ENCODE data around the gene ZFP69.
"Not testable (repeated sequence)": the region's sequence is repeated elsewhere in the genome, so short reads cannot be mapped to it uniquely, and the experiment has no call there.

Gene ZFP69

DNA sequence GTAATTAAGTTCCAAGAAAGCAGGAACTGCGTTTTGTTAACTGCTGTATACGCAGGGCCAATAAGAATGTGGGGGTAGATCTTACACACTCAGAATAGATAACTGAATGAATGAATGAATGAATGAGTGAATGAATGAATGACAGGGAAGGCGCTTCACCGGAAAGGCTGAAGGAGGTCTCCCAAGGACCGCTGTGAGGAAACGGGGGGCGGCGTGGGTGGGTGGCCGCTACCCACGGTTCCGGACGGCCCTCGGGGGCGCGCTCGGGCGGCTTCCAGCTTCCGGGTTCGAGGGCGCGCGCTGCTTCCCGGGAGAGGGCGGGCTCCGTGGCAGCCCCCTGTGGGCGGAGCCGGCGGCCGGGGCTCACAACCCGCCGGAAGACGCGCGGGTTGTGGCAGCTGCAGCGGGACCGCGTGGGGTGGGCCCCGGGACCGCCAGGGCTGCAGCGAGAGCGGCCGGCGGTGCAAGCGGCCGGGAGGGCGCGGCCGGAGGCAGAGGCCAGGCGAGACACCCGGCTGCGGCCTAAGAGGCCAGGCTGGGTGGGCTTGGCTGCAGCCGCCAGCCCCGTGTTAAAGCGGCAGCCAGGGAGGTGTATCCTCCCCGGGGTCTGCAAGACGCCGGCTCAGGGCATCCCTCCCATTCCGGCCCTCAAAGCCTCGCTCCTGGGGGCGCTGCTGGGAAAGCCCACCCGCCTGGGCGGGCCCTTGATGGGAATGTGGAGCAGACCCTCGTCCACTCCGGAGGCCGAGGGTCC, at the start of gene ZFP69:
Gene ZFP69 (plus strand): TSS at position 367 of the 754 bp plus-strand sequence. CDS start 2,072 bp downstream, outside the sequence.
- FAIRE-seq: no peak
- peak; percentile 73 for DNase-seq (ENCODE audit: insufficient read length, low spot score)

DNA sequence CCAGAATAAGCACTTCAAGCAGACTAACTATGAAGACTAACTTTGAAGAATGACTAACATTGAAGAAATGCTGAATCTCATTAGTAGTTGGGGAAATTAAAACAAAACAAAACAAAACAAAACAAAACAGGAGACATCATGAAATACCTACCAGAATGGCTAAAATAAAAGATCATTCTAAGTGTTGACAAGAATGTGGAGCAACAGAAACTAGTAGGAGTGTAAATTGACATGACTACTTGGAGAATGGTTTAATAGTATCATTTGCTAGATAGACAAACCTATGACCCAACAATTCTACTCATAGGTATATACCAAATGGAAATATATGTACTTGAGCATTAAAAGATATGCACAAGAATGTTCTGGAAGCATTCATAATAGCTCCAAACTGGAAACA, 45.7 kb upstream of the ZFP69 start:
- no peak for FAIRE-seq

DNA sequence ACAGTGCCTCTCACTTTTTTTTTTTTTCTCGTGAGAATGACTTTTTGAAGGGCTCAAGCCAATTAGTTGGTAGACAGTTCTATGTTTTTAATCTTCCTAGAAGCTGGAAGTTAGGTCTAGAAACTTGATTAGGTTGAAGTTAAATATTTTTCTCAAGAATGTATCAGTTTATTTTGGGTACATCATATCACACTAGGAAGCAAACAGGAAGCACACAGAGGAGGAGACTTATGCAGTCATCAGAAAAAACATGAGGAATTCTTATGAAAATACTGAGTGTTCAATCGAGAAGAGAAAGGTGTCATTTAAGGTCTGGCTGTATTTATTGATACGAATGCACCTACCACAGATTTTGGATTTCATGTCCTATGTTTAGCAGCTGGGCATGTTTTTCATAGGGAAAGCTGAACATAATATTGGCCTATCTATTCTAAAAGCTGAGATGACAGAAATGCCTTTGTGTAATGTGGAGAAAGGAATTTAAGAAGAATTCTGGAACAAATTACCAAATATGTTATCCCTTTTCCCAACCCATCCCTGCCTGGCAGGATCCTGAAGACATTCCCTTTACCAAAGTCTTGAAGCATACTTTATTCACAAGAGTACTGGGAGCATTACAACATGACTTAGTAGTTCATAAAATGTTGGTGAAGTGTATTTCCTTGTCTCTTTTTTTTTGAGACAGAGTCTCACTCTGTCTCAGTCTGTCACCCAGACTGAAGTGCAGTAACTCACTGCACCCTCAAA, 44.3 kb upstream of the ZFP69 start:
- FAIRE-seq (no peak), DNase-seq (ENCODE audit: insufficient read length, low spot score) (no peak)

More for the DNA sequence above, 45.7 kb upstream of the ZFP69 start:
- no peak for DNase-seq (ENCODE audit: insufficient read length, low spot score)

- DNase-seq (ENCODE audit: insufficient read length, low spot score) (no peak), FAIRE-seq (no peak)
These were observed 41.6 kb upstream of the ZFP69 start for GRCh38 chr1:40435471-40435870.

DNA sequence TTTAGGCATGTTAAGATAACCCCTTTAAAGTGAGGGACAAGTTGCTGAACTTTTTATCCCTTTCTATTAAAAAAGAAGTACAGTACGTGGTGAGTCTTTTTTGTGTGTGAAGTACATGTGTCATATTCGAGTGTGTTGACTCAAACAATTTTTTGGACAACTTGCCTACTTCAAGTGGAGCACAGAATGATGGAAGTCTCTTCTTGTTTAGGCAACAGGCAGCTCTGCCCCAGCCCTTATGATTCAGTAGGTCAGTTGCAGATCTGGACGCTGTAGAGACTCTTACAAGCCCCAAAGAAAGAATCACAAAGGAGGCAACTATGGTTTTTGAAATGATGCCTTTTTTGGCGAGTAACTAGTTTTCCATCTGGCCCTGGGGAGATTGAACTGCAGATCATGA, 41.2 kb upstream of the ZFP69 start:
- FAIRE-seq: no peak
- no peak for DNase-seq (ENCODE audit: insufficient read length, low spot score)

DNA sequence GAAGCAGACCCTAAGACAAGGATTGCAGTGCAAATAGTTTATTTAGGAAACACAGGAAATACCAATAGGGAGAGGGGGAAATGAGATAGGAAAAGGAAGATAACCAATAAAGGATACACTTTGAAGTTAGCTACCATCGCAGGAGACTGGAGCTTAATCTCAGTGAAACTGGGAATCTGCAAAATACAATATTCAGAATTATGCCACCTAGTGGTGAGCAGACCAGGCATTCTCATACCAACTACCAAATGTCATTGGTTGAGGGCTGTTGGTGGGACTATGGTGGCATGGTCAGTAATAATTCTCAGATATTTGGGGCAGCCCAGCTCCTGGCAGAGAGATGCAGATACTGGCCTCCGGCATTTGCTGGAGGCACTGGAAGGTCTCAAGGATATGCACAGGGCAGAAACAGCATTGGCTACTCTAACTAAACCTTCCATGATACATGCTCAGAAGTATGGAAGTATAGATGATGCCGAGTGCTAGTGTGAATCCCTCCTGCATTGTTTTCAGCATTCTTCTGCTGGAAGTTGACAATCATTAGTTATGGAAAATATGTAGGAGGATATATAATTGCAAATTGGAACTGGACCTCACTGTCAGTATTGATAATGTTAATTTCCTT, 38.6 kb upstream of the ZFP69 start:
- FAIRE-seq (no peak), DNase-seq (ENCODE audit: insufficient read length, low spot score) (peak; percentile 23)

DNA sequence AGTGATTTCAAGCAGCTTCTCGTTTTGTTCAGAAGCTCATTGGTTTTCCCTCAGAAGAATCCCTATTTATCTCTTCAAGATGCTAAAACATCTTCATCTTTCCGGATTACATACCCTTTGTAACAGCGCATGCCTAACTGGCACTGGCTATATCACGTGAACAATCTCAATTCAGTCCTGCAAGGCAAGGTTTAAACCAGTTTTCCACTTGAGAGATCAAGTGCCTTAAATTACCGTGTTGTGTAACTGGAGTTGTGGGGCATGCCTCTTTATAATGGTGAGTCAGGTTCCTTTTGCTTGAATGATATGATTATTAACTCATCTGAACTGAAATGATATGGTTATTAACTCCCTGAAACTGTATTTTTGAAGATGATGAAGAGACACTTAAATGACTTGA, 37.8 kb upstream of the ZFP69 start:
- DNase-seq (ENCODE audit: insufficient read length, low spot score) (no peak), FAIRE-seq (no peak)

- DNase-seq (ENCODE audit: insufficient read length, low spot score): peak; percentile 92
- FAIRE-seq: peak; percentile 88
These were observed 27.2 kb upstream of the ZFP69 start, which contains the start of gene ZFP69B for GRCh38 chr1:40449684-40450494. ZFP69B (plus strand) TSS chr1:40450476; CDS start chr1:40450962, 486 bp downstream.

DNA sequence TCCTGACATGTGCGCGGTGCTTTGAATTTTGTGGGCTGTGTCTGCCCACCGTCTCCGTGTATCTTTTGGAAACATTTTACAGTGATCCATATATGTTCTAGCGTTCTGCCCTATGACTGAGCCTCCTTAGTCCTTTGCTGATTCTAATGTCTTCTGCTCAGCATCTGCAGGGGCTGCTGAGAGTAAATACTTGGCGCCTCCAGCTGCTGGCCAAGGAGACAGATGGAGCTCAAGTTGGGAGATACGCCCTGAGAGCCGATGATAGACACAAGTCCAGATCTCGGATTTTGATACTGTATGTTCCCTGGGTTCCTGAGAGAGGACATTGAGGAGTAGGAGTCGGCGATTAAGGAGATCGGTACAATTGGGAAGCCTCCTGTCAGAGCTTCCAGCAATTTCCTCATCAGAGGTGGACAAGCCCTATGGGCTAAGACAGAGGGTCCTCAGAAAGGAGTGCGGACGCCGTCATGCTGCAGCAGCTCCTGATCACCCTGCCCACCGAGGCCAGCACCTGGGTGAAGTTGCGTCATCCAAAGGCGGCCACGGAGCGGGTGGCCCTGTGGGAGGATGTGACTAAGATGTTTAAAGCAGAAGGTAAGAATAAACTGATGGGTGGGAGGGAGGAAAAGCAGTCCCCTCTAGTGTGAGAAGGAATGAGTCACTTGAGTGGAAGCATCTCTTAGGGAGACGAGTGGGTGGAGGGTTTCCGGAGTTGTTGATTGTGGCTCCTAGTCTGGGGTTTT, 26.4 kb upstream of the ZFP69 start:
- DNase-seq (ENCODE audit: insufficient read length, low spot score) (peak; percentile 37), FAIRE-seq (no peak)

- no peak for FAIRE-seq
These were observed 25.9 kb upstream of the ZFP69 start for GRCh38 chr1:40451238-40451585.

GRCh38 chr1:40454873-40455272, 22.2 kb upstream of the ZFP69 start:
- FAIRE-seq: no peak
- no peak for DNase-seq (ENCODE audit: insufficient read length, low spot score)

More at GRCh38 chr1:40451238-40451585, 25.9 kb upstream of the ZFP69 start:
- DNase-seq (ENCODE audit: insufficient read length, low spot score): no peak

DNA sequence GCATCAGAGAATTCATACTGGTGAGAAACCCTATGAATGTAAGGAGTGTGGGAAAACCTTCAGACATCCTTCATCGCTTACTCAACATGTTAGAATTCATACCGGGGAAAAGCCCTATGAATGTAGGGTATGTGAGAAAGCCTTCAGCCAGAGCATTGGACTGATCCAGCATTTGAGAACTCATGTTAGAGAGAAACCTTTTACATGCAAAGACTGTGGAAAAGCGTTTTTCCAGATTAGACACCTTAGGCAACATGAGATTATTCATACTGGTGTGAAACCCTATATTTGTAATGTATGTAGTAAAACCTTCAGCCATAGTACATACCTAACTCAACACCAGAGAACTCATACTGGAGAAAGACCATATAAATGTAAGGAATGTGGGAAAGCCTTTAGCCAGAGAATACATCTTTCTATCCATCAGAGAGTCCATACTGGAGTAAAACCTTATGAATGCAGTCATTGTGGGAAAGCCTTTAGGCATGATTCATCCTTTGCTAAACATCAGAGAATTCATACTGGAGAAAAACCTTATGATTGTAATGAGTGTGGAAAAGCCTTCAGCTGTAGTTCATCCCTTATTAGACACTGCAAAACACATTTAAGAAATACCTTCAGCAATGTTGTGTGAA, 14.0 kb upstream of the ZFP69 start:
- DNase-seq (ENCODE audit: insufficient read length, low spot score) (no peak), FAIRE-seq (no peak)

GRCh38 chr1:40469327-40469726, 7.8 kb upstream of the ZFP69 start:
- no peak for FAIRE-seq
- no peak for DNase-seq (ENCODE audit: insufficient read length, low spot score)

DNA sequence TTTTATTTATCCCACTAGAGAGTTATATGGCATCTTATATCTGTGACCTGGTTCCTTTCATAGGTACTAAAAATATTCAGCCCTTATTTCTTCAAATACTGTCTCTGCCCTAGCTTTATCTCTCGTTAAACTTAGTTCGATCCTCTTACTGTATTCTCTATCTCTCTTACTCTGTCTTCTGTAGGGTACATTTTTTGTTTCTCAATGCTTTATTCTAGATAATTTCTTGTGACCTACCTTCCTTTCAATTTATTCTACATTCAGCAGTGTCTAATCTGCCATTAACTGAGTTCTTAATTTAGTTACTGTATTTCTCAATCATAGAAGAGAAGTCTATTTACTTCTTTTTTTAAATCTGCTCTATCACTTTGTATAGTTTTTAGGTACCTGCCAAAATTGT, 1.8 kb upstream of the ZFP69 start:
- DNase-seq (ENCODE audit: insufficient read length, low spot score) (no peak), FAIRE-seq (no peak)

DNA sequence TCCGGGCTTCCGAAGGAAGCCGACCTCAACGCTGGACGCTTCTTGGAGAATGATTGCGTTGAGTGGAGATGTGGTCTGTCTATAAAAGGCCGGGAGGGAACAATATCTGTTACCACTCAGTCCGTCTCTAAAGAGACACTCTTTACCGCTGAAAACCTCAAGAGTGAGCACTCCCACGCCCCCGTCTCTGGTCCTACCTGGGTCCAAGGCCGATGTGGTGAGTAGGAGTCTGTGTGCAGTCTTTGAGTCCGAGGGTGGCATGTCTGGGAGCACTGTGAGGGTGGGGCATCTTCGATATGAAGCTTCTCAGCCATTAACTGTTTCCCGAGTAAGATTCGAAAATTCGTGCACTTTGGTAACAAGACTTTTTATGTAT, 576 bp downstream of the ZFP69 start:
- FAIRE-seq (no peak), DNase-seq (ENCODE audit: insufficient read length, low spot score) (peak; percentile 17)

DNA sequence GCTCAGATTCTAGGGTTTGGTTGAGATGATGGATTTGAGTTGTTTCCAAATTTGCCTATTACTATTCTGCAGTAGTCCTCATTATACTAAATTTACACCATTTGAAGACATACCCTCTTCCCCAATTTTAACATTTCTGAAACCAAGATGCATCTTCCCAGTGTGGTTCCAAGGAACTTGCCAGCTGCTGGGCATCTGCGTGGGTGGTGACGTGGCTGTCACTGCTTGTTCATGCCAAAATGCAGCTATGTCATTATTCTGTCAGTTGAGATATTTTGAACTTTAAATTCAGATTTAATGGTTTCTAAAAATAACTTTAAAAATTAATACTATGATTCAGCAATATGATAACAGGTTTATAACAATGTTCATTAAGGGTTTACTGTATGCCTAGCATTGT, 1.2 kb downstream of the ZFP69 start:
- DNase-seq (ENCODE audit: insufficient read length, low spot score) (no peak), FAIRE-seq (no peak)

- FAIRE-seq (no peak), DNase-seq (ENCODE audit: insufficient read length, low spot score) (no peak)
These were observed 2.1 kb downstream of the ZFP69 start for GRCh38 chr1:40479156-40479555.

DNA sequence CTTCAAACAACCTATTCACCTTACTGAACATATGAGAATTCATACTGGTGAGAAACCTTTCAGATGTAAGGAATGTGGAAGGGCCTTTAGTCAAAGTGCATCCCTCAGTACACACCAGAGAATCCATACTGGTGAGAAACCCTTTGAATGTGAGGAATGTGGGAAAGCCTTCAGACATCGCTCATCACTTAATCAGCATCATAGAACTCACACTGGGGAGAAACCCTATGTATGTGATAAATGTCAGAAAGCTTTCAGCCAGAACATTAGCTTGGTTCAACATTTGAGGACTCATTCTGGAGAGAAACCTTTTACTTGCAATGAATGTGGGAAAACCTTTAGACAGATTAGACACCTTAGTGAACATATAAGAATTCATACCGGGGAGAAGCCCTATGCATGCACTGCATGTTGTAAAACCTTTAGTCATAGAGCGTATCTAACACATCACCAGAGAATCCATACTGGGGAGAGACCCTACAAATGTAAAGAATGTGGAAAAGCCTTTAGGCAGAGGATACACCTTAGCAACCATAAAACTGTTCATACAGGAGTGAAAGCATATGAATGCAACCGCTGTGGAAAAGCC, 18.3 kb downstream of the ZFP69 start:
- FAIRE-seq: no peak

DNA sequence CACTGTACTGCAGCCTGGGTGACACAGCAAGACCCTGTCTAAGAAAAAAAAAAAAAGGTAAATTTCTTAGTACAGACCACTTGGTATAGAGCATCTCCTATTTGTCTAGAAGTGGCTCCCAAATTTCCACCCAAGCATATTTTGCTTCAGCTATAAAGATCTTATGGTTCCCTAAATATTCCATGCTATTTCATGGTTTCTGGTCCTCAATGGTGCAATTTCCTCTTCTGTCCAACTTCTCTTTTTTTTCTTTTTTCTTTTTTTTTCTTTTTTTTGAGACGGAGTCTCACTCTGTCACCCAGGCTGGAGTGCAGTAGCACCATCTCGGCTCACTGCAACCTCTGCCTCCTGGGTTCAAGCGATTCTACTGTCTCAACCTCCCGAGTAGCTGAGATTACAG, 25.6 kb downstream of the ZFP69 start:
- FAIRE-seq; DNase-seq (ENCODE audit: insufficient read length, low spot score): not testable (repeated sequence)

More for the DNA sequence above, 18.3 kb downstream of the ZFP69 start:
- no peak for DNase-seq (ENCODE audit: insufficient read length, low spot score)
